Renal cortical epithelial cell (primary cell): ENCODE results near the gene CLDN6. TPM values are rescaled to one million over a fixed set of nuclear protein-coding genes. Genes with fewer than 3 reads are reported as not detected.

ENCODE experiments used
- DNase-seq: peaks from one replicate; pipeline ENCODE4 v3.0.0-alpha.2; 2011; ENCODE audit warnings: low read depth
- total RNA-seq: library from RNA; depleted of rRNA; stranded (reverse); fragments of >200 nt; gene quantifications from 2 replicates; pipeline ENCODE4 v1.2.3, GENCODE V29; 2014

Gene CLDN6
- total RNA-seq, 1 donor from 2014 or later: 0.70 TPM

- no peak for DNase-seq
Observed at GRCh38 chr16:3013491-3013951, 4.5 kb downstream of the CLDN6 start.

- no peak for DNase-seq
Observed at GRCh38 chr16:3012828-3013420, 5.1 kb downstream of the CLDN6 start, which contains the start of gene CLDN9. TSS of gene CLDN9 (plus strand) at chr16:3012923. CDS start at chr16:3013363, 440 bp downstream.

GRCh38 chr16:3012246-3012645, 5.7 kb downstream of the CLDN6 start:
- DNase-seq: no peak

- no peak for DNase-seq
Observed at GRCh38 chr16:3010510-3010909, 7.5 kb downstream of the CLDN6 start.

- DNase-seq: peak; percentile 23
Observed at GRCh38 chr16:3009568-3010390, 8.2 kb downstream of the CLDN6 start.

GRCh38 chr16:3008690-3009037, 9.3 kb downstream of the CLDN6 start:
- no peak for DNase-seq

GRCh38 chr16:3007957-3008689, 9.9 kb downstream of the CLDN6 start:
- no peak for DNase-seq

GRCh38 chr16:3007059-3007956, 10.7 kb downstream of the CLDN6 start:
- no peak for DNase-seq

GRCh38 chr16:3004781-3005284, 13.2 kb downstream of the CLDN6 start:
- DNase-seq: no peak

GRCh38 chr16:3004319-3004718, 13.7 kb downstream of the CLDN6 start:
- DNase-seq: no peak

GRCh38 chr16:3003582-3004270, 14.3 kb downstream of the CLDN6 start:
- DNase-seq: peak; percentile 96

GRCh38 chr16:3001316-3001715, 16.7 kb downstream of the CLDN6 start:
- DNase-seq: no peak

GRCh38 chr16:3000540-3000939, 17.4 kb downstream of the CLDN6 start:
- no peak for DNase-seq

- no peak for DNase-seq
Observed at GRCh38 chr16:2999929-3000328, 18.1 kb downstream of the CLDN6 start.

- DNase-seq: no peak
Observed at GRCh38 chr16:2996298-2996697, 21.7 kb downstream of the CLDN6 start.

GRCh38 chr16:2992383-2993081, 25.5 kb downstream of the CLDN6 start:
- no peak for DNase-seq

GRCh38 chr16:2991566-2992261, 26.3 kb downstream of the CLDN6 start:
- DNase-seq: no peak

- DNase-seq: no peak
Observed at GRCh38 chr16:2990891-2991290, 27.1 kb downstream of the CLDN6 start.

GRCh38 chr16:2988590-2989099, 29.3 kb downstream of the CLDN6 start:
- no peak for DNase-seq
